COR-L47 (cell line): Measurements from ENCODE around the gene ZBTB5.
A peak's percentile ranks its signal among the peaks of the same experiment; 100 is the strongest.
"Not testable (repeated sequence)": the region's sequence is repeated elsewhere in the genome, so short reads cannot be mapped to it uniquely, and the experiment has no call there.

ENCODE experiments used
- DNase-seq: peaks from one replicate; lab custom pipeline; 2025; lab: John Stamatoyannopoulos, UW

The ZBTB5 gene, protein sequence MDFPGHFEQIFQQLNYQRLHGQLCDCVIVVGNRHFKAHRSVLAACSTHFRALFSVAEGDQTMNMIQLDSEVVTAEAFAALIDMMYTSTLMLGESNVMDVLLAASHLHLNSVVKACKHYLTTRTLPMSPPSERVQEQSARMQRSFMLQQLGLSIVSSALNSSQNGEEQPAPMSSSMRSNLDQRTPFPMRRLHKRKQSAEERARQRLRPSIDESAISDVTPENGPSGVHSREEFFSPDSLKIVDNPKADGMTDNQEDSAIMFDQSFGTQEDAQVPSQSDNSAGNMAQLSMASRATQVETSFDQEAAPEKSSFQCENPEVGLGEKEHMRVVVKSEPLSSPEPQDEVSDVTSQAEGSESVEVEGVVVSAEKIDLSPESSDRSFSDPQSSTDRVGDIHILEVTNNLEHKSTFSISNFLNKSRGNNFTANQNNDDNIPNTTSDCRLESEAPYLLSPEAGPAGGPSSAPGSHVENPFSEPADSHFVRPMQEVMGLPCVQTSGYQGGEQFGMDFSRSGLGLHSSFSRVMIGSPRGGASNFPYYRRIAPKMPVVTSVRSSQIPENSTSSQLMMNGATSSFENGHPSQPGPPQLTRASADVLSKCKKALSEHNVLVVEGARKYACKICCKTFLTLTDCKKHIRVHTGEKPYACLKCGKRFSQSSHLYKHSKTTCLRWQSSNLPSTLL

DNA sequence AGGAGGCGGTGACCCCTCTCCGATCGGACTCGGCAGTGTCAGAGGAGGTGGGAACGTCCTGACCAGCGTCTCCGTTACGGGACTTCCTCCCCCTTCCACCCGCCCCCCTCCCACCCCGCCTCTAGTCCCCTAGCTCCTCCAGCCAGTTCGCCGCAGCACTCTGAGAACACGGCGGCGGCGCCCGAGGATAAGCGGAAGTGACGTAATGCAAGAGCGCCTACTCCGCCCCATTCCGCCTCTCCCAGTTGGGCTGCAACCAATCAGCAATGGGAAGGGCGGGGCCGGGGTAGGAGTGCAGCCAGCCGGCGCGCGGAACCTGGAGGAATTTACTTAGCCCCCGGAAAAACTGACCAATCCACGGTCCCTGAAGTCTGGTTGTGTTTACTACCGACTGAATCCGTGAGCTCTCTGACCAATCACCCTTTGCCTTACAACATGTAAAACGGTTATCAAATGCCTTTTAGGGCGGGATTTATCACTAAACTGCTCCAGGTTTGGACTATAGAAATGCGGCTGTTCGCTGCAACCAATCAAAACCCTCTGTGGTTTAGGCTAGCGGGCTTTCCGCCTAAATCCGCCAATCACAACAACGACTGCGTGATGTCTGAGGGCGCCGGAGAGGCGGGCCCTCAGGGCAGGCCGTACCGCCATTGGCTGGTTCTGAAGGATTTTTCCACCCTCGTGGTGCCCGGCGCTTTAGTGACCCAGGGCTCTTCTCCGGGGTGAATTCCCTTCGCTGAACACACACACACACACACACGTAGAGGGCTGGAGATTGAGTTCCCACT lies at the start of gene ZBTB5:
Gene ZBTB5 (minus strand): TSS at position 202 of the 788 bp plus-strand sequence. CDS start 22,899 bp downstream, outside the sequence.
- DNase-seq = peak; percentile 99

DNA sequence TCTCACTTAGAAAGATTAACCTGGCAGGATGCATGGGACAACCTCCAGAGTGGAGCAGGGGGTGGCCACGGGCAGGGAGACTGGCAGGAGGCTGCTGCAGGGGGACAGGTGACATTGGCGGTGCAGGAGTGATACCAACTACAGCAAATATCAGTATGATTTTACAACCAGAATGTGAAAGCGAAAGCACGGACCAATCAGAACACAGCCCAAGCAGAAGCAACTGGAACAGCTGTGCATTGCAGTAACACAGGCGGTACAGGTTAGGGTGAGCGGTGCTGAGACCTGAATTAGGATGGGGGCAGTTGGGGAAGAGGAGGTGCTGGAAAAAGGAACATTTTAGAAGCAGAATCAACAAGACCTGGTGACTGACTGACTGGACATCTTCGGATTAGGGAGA lies 49.7 kb upstream of the ZBTB5 start:
- DNase-seq = no peak

DNA sequence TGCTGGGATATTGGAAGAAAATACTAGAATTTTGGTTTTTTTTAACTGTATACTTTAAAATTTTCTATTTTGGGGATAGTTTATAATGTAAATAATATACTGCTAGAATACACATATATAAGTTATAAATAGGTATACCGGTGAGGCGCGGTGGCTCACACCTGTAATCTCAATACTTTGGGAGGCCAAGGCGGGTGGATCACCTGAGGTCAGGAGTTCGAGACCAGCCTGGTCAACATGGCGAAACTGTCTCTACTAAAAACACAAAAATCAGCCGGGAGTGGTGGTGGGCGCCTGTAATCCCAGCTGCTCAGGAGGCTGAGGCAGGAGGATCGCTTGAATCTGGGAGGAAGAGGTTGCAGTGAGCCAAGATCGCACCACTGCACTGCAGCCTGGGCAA lies 49.2 kb upstream of the ZBTB5 start:
- DNase-seq = not testable (repeated sequence)

DNA sequence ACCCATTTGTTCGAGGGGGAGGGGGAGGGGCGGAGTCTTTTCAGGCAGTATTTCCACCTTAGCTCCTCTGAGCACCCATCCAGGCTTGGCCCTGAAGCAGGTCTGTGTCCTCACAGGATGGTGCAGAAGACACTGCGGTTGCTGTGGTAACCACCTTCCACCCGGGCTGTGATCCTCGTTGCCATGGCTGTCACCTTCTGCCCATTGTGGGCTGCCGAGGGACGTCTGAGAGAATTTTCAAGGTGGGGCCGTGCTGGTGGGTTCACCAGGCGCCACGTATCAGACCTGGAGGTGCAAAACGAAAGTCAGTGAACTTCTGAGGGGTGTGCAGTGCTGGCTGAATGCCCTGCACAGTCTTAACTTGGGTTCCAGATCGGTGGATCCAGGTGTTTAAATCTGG lies 47.2 kb upstream of the ZBTB5 start:
- no peak for DNase-seq

DNA sequence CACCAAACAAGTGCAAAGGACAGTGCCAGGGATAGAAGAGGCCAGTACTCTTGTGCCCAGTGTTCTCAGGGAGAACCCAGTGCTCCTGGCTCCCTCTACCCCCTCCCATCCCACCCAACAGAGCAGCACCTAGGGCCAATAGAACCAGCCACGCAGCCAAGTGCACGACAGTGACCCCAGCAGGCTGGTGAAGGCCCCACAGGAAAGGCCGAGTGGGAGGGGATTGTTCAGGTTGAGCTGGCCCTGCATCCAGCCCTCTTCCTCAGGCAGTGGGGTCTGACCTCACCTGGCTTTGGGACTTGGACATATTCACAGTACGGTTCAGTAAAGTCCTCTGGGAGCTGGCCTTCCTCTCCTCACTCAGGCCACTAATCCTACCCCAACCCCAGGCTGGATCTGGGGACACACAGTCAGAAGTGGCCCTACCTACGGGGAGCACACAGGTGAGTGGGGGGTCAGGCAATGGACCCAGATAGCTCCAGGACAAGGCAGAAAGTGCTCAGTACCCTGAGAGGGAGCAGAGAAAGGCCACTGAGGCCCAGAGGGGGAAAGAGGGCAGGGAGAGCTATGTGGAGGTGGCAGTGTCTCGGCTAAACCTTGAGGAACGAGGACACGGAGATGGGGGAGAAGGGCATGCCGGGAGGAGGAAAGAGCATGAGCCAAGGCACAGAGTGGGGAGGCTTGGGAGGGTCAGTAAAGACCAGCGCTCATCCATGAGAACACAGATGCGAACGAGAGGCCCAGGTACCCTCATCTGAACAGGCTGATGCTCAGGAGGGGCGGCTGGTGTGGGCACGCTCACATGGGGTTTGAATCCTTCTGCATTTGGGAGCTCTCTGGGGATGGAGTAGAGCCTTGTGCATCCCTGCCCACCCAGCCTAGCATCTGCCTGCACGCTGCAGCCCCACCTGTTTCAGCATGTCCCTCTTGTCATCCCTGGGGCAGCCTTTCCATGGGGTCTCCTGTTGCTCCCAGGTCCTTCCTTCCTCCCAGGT lies 46.1 kb upstream of the ZBTB5 start:
- DNase-seq = no peak

DNA sequence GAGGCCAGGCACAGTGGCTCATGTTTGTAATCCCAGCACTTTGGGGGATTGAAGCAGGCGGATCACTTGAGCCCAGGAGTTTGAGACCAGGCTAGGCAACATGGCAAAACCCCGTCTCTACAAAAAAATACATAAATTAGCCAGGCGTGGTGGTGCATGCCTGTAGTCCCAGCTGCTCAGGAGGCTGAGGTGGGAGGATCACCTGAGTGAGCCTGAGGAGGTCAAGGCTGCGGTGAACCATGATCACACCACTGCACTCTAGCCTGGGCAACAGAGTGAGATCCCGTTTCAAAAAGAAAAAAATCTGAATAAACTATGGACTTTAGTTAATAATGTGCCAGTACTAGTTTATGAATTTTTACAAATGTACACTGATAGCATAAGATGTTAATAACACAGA lies 44.8 kb upstream of the ZBTB5 start:
- not testable (repeated sequence) for DNase-seq

DNA sequence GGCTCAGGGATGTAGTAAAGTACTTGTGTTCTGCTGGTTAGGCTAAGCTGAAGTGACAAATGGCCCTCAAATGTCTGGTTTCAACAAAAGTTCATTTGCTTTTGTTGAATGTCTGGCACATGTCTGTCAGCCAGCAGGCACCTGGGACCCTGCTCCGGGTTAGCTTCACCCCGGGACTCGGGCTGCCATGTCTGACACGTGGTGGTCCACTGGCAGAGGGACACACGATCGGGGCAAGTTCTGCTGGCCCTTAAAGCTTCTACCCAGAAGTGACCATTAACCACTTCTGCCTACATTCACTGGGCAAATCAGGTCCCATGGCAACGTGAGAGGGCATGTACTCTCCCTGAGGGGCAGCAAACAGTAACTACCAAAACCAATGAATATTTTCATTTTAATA lies 44.3 kb upstream of the ZBTB5 start:
- no peak for DNase-seq

DNA sequence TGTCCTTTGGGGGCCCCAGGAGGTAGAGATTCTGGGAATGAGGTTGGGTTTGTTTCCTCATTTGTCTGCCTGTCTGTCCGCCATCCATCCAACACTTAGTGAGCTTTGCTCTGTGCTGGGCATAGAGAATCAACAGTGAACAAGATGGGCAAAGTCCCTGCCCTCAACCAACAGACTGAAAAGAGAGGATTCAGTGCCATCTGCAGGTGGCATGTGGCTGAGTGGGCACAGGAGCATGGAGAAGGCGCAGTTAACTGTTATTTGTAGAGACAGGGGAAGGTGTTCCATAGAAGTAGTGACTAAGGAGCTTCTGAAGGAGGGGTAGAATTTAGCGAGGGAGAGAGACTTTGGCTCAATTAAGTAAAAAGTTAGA lies 43.6 kb upstream of the ZBTB5 start:
- DNase-seq = no peak

DNA sequence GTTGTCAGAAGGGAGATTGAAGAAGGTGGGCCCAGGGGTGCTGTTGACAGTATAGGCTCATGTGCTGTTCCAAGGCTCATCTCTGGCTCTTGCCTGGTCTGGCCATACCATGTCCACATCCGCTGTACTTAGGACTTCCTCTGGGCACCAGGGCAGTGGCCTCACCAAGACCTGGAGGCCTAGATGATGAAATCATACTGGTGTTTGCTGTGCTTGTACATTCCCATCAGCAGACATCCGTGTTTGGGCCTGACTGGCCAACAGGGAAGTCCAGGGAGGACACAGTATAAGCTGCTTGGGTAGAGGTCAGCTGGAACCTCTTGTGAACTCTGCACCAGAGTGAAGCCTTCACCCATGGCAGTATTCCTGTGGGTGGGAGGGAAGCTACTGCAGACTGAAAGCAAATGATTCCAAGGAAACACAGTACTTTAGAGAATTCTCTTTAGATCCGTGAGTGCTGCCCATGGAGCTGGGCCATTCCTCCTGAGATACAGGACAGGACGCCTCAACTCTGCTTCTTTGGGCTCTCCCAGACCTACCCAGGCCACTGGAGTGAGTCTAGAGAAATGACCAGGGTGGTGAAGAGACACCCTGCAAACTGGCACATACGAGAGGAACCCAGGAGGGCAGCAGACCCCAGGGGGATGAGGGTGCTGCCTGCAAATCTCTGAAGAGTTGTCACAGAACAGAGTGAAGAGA lies 43.0 kb upstream of the ZBTB5 start:
- DNase-seq = no peak

DNA sequence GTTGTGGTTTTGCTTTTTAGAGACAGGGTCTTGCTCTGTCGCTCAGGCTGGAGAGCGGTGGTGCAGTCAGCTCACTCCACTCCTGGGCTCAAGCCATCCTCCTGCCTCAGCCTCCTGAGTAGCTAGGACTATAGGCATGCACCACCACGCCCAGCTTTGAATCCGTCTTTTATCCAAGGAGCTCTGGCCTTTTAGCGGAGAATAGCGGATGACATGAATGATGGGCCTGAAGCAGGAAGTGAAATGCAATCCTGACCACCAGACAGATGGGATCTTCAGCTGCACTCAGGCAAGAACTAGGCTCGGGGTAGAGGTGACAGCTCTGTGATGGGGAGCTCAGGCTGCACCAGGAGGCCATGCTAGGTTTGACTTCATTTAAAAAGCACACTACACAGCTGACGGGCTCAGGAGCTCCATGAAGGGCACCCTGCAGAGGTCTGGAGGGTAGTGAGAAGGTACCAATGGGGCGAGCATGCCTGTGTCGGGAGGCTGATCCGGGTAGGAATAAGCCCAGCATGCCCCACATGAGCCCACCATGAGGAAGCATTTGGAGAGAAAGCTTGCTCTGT lies 42.4 kb upstream of the ZBTB5 start:
- no peak for DNase-seq

DNA sequence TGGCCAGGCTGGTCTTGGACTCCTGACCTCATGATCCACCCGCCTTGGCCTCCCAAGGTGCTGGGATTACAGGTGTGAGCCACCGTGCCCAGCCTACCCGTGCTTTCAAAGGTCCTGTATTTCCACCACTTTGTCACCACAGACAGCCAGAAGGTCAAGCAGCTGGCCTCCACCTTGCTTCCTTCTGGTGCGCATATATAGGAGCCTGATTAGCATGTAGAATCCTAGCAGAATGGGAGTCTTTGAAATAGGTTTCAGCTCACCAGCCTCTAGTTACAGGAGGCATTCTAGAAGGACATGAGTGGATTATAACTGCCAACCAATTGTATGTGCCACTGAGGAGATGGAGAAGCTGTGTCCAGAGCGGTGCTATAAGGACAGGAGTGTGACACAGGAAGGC lies 39.4 kb upstream of the ZBTB5 start:
- DNase-seq = no peak

DNA sequence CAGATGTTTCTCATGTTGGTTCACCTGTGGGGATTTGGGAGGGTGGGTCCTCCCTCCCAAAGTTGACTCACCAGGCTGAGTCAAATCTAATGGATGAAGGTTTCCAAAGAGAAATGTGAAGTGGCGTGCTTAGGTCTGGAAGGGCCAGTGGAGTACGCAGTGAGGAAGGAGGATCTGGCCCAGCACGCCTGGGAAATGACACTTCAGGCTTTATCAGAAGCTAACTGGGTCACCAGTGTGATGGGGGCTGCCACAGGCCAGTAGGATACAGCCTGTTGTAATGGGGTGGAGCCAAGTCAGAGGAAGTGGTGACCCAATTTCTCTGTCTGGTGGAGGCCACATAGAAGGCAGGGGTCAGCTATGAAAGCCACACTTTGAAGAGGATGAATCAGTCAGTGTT lies 38.5 kb upstream of the ZBTB5 start:
- DNase-seq = no peak

DNA sequence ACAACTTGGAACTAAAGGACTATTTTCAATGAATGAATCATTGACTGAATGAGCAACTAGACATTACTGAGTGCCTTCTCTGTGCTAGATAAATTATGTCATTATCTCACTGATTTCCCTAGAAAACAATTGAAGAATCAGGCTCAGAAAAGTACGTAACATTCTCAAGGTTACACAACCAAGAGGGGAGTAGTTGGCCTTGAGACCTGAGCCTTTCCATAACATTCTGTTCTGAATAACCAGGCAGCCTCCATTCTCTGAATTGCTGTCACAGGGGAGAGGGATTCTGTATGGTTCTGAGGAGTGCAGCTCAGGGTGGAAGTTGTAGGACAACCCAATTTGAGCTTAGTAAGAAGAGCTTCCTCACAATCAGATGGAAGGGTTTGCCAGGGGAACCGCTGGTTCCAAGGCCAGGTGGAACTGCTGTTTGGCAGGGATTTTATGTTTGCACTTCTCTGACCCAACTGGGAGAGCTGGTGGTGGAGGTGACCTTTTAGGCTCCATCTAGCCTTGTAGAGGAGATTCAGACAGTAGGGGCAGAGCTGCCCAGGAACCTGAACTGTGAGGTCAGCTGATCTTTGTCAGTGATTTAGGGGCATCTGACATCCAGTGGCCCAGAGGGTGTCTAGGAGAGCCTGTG lies 36.8 kb upstream of the ZBTB5 start:
- DNase-seq = no peak

DNA sequence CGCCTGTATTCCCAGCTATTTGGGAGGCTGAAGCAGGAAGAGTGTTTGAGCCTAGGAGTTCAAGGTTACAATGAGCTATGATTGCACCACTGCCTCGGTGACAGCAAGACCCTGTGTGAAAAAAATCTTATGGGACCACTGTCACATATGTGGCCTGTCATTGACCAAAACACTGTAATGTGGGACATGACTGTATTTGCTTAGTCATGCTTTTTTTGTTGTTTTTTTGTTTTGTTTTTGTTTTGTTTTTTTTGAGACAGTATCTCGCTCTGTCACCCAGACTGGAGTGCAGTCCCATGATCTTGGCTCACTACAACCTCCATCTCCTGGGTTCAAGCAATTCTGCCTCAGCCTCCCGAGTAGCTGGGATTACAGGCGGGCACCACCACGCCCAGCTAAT lies 34.0 kb upstream of the ZBTB5 start:
- no peak for DNase-seq

DNA sequence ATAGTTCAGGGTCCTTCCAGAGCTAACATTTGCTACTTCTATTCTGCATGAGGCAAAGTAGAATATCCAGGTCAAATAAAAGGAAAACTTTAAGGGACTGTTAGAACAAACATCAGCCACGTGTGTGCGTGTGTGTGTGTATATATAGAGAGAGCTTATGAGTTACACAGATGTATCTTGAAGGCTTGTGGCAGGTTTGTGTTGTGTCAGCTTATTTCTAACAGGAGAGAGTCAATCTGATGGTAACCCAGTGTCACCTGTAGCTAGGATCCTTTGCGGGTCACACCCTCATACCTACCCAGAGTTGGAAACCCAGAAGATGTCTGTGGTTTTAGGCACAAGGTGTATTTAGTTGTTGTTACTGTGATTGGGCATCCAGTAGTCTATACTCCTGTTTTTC lies 33.2 kb upstream of the ZBTB5 start:
- DNase-seq = no peak

DNA sequence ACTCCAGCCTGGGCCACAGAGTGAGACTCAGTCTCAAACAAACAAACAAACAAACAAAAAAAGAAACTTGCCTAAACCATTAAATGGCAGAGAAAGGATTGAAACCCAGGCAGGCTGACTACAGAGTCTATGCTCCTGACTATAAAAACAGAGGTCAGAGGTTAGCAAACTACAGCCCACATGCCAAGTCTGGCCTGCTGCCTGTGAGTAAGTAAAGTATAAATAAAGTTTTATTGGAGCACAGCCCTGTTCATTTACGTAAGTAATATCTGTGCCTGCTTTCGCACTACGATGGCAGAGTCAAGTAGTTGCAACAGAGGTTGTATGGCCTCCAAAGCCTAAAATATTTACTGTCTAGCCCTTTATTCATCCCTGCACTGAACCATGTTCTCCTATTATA lies 32.1 kb upstream of the ZBTB5 start:
- DNase-seq = no peak

DNA sequence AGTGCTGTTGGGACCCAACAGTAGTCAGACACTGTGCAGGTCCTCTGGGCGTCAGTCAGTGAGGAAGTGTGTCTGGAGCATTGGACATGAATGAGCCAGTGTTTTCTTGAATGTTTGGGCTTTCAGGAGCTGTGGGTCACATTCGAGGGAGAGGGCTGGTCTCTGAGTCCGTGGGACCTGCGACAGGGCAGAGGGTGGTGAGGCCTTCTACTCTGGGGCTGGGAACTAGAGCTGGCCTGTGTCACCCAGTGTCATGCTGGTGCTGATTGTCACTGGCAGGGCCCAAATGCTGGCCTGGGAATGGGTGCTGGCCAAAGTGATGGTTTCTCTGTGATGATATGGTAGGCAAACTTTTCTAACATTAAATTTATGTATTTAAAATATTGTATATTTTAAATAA lies 30.8 kb upstream of the ZBTB5 start:
- no peak for DNase-seq

DNA sequence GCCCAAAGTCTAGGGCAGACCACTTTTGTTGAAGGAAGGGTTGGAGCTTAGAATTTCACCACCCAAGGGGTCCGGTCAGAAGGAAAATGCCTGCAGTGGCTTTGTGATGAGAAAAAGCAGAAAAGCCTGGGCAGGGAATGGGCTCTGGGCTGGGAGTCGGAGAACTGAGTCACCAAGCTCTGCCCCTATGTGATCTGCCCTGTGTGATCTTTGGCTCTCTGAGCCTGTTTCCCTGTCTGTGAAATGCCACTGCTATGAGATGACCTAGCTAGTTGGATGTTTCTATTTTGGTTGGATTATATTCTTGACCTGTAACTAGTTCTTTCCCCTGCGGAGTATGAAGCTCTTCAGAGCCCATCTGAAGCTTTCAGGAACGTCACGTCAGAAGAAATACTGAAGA lies 30.3 kb upstream of the ZBTB5 start:
- no peak for DNase-seq

DNA sequence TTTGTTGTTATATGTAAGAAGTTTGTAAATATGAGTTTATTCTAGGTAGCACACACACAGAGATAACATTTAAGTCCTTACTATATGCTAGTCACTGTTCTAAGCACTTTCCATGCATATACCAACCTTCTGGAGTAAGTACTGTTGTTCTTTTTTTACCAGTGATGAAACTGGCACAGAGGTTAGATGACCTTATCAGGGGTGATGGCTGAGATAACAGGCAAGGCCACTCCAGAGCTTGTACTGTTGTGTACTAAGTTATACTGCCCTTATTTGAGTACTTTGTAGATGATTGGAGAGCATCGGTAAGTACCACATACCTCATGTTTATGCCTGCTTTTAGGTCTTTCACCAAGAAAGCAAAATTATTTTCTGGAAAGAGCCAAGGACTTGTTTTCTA lies 26.7 kb upstream of the ZBTB5 start:
- no peak for DNase-seq
